Osteocyte (in vitro differentiated cells): ENCODE data around the gene HNRNPR. TPM values are rescaled to one million over a fixed set of nuclear protein-coding genes. Genes with fewer than 3 reads are reported as not detected.
A peak's percentile ranks its signal among the peaks of the same experiment; 100 is the strongest.
"Not testable (repeated sequence)": the region's sequence is repeated elsewhere in the genome, so short reads cannot be mapped to it uniquely, and the experiment has no call there.

Experiments
- DNase-seq: peaks from one replicate; pipeline ENCODE4 v3.0.0; 2021; ENCODE audit warnings: mixed read lengths; ENCODE audit not compliant: unreplicated experiment; ENCODE audit errors: extremely low spot score
- H3K27ac Mint-ChIP-seq: one replicate; pipeline ENCODE4 v1.8.0; 2021; ENCODE audit warnings: mild to moderate bottlenecking, mixed read lengths; ENCODE audit not compliant: unreplicated experiment
- H3K27me3 Mint-ChIP-seq: one replicate; pipeline ENCODE4 v1.8.0; 2021; ENCODE audit warnings: mixed read lengths; ENCODE audit not compliant: unreplicated experiment
- H3K36me3 Mint-ChIP-seq: one replicate; pipeline ENCODE4 v1.8.0; 2021; ENCODE audit warnings: mixed read lengths; ENCODE audit not compliant: unreplicated experiment
- H3K4me1 Mint-ChIP-seq: one replicate; pipeline ENCODE4 v1.8.0; 2021; ENCODE audit warnings: mixed read lengths; ENCODE audit not compliant: unreplicated experiment
- H3K4me3 Mint-ChIP-seq: one replicate; pipeline ENCODE4 v1.8.0; 2021; ENCODE audit warnings: mild to moderate bottlenecking, moderate library complexity, mixed read lengths; ENCODE audit not compliant: unreplicated experiment
- H3K9me3 Mint-ChIP-seq: one replicate; pipeline ENCODE4 v1.8.0; 2021; ENCODE audit warnings: mixed read lengths; ENCODE audit not compliant: unreplicated experiment
- CTCF ChIP-seq: fragments of 200-600 bp; sonication (generic); IDR thresholded peaks from 2 replicates; pipeline ENCODE4 v1.5.0; 2021; ENCODE audit warnings: antibody characterized with exemption, mild to moderate bottlenecking, moderate library complexity
- total RNA-seq: library from RNA; stranded (reverse); gene quantifications from 2 replicates; pipeline ENCODE4 v1.2.1, GENCODE V29; 2021

The HNRNPR gene
- total RNA-seq, 1 donor from 2014 or later, result 140 TPM

- no peaks in the 10 kb centered on the region for H3K9me3 Mint-ChIP-seq
- DNase-seq, result no peak
- no peak overlapping the region for H3K4me3 Mint-ChIP-seq
- peaks cover 16% of the 10 kb centered on the region for H3K4me1 Mint-ChIP-seq
- H3K27ac Mint-ChIP-seq, result no peak overlapping the region
- no peak for TF ChIP-seq CTCF
- H3K36me3 Mint-ChIP-seq, result peaks cover 1% of the 10 kb centered on the region
- H3K27me3 Mint-ChIP-seq, result no peaks in the 10 kb centered on the region
Observed at GRCh38 chr1:23385119-23385621, 41.1 kb upstream of the HNRNPR start.

- H3K9me3 Mint-ChIP-seq, result no peaks in the 10 kb centered on the region
- no peak overlapping the region for H3K4me3 Mint-ChIP-seq
- no peaks in the 10 kb centered on the region for H3K27me3 Mint-ChIP-seq
- H3K27ac Mint-ChIP-seq, result peak overlapping the region; percentile 18
- peaks cover 16% of the 10 kb centered on the region for H3K4me1 Mint-ChIP-seq
- no peak for TF ChIP-seq CTCF
- peaks cover 1% of the 10 kb centered on the region for H3K36me3 Mint-ChIP-seq
- no peak for DNase-seq
Observed at GRCh38 chr1:23384312-23385058, 40.4 kb upstream of the HNRNPR start.

GRCh38 chr1:23383577-23384311 lies 39.7 kb upstream of the HNRNPR start:
- H3K27ac Mint-ChIP-seq, result no peak overlapping the region
- no peak for TF ChIP-seq CTCF
- H3K27me3 Mint-ChIP-seq, result no peaks in the 10 kb centered on the region
- peaks cover 16% of the 10 kb centered on the region for H3K4me1 Mint-ChIP-seq
- no peaks in the 10 kb centered on the region for H3K9me3 Mint-ChIP-seq
- H3K36me3 Mint-ChIP-seq, result peaks cover 1% of the 10 kb centered on the region
- no peak for DNase-seq
- no peak overlapping the region for H3K4me3 Mint-ChIP-seq

GRCh38 chr1:23381233-23381885 lies 37.3 kb upstream of the HNRNPR start:
- Mint-ChIP-seq H3K27me3 (no peaks in the 10 kb centered on the region), H3K9me3 (no peaks in the 10 kb centered on the region), H3K4me1 (peaks cover 25% of the 10 kb centered on the region), H3K27ac (no peak overlapping the region), H3K36me3 (peaks cover 1% of the 10 kb centered on the region), H3K4me3 (no peak overlapping the region)
- no peak for TF ChIP-seq CTCF
- no peak for DNase-seq

- Mint-ChIP-seq H3K4me3 (no peak overlapping the region), H3K9me3 (no peaks in the 10 kb centered on the region), H3K27ac (no peak overlapping the region), H3K4me1 (peaks cover 25% of the 10 kb centered on the region), H3K36me3 (peaks cover 1% of the 10 kb centered on the region), H3K27me3 (no peaks in the 10 kb centered on the region)
- no peak for TF ChIP-seq CTCF
- DNase-seq, result no peak
Observed at GRCh38 chr1:23380719-23381118, 36.6 kb upstream of the HNRNPR start.

GRCh38 chr1:23380236-23380635 lies 36.2 kb upstream of the HNRNPR start:
- H3K27ac Mint-ChIP-seq, DNase-seq, H3K9me3 Mint-ChIP-seq, H3K4me3 Mint-ChIP-seq, H3K36me3 Mint-ChIP-seq, H3K27me3 Mint-ChIP-seq: not testable (repeated sequence)
- peaks cover 25% of the 10 kb centered on the region for H3K4me1 Mint-ChIP-seq
